T-helper 2 cell treated with Interferon-gamma antibody and Interleukin-4, amounts not matched to agents 5 μg/mL and 100 μg/mL, for 36 hours (primary cell): Measurements from ENCODE around the gene SEMA4G.

Experiments
- DNase-seq: peaks from one replicate; pipeline ENCODE4 v3.0.0; 2021; ENCODE audit warnings: low spot score
- H3K27ac Mint-ChIP-seq: one replicate; pipeline ENCODE4 v1.8.0; 2021; ENCODE audit warnings: mild to moderate bottlenecking, mixed read lengths
- H3K27me3 Mint-ChIP-seq: one replicate; pipeline ENCODE4 v1.8.0; 2021; ENCODE audit warnings: low read depth, mixed read lengths
- H3K36me3 Mint-ChIP-seq: one replicate; pipeline ENCODE4 v1.8.0; 2021; ENCODE audit warnings: low read depth, mixed read lengths
- H3K4me1 Mint-ChIP-seq: one replicate; pipeline ENCODE4 v1.8.0; 2021; ENCODE audit warnings: low read depth, mixed read lengths
- H3K4me3 Mint-ChIP-seq: one replicate; pipeline ENCODE4 v1.8.0; 2022; ENCODE audit warnings: mild to moderate bottlenecking, moderate library complexity, mixed read lengths
- H3K9me3 Mint-ChIP-seq: one replicate; pipeline ENCODE4 v1.8.0; 2021; ENCODE audit warnings: mixed read lengths

SEMA4G gene

DNA sequence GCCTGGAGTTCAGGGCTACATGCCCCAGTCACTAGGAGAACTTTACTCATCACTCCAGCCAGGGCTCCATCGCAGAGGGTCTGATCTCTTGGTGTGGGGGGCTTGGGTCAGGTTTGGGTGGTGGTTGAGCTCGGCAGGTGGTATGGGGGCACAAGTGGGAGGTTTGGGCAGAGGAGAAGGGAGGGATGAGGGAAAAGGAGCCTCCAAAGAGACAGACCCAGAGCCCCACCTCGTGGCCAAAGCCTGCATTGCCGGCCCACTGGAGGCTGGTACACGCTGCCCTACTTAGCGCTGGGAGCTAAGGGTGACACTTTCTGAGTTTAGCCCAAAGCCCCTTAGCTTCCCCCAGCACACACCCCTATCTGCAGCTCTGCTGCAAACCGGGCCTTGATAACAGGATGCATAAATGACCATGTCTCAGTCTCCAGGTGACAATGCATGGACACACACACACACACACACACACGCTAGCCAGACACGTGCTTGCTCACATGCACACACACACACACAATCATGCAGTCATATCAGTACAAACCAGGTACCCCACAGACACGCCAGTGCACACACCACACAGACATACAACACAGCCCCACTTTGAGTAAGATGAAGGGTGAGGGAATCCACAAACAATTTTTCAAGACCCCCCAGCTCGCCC, 45.1 kb downstream of the SEMA4G start:
- peaks cover 16% of the 10 kb centered on the region for H3K4me1 Mint-ChIP-seq
- DNase-seq, result peak; percentile 53
- H3K27ac Mint-ChIP-seq, result no peak overlapping the region
- no peak overlapping the region for H3K4me3 Mint-ChIP-seq
- H3K9me3 Mint-ChIP-seq, result no peaks in the 10 kb centered on the region
- H3K36me3 Mint-ChIP-seq, result no peaks in the 10 kb centered on the region
- peaks cover 22% of the 10 kb centered on the region for H3K27me3 Mint-ChIP-seq

GRCh38 chr10:101014966-101015581, 45.8 kb downstream of the SEMA4G start:
- Mint-ChIP-seq H3K36me3 (no peaks in the 10 kb centered on the region), H3K9me3 (no peaks in the 10 kb centered on the region), H3K27ac (no peak overlapping the region), H3K27me3 (peaks cover 26% of the 10 kb centered on the region), H3K4me1 (peaks cover 16% of the 10 kb centered on the region), H3K4me3 (no peak overlapping the region)
- DNase-seq, result peak; percentile 17

DNA sequence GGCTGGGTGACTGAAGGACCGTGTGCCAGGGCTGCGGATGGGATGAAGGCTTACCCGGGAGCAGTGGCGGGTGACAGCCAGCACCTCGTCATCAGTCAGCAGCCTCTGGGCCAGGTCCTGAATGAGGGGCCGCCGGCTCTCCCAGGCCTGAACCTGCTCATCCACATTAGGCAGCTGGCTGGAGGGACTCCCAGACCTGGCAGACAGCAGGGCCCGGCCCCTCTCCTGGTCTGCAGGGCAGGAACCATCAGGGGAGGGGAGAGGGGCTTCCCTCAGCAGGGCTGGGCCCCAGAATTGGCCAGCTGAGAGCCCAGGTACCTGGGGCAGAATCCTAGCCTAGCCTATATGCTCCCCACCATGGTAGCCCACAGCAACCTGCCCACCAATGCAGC, 46.3 kb downstream of the SEMA4G start:
- DNase-seq, result no peak
- no peaks in the 10 kb centered on the region for H3K9me3 Mint-ChIP-seq
- peaks cover 26% of the 10 kb centered on the region for H3K27me3 Mint-ChIP-seq
- no peak overlapping the region for H3K27ac Mint-ChIP-seq
- H3K36me3 Mint-ChIP-seq, result no peaks in the 10 kb centered on the region
- H3K4me1 Mint-ChIP-seq, result peaks cover 16% of the 10 kb centered on the region
- no peak overlapping the region for H3K4me3 Mint-ChIP-seq

GRCh38 chr10:101016814-101017213, 47.5 kb downstream of the SEMA4G start:
- no peak overlapping the region for H3K27ac Mint-ChIP-seq
- H3K36me3 Mint-ChIP-seq, result no peaks in the 10 kb centered on the region
- H3K9me3 Mint-ChIP-seq, result no peaks in the 10 kb centered on the region
- H3K4me1 Mint-ChIP-seq, result peaks cover 16% of the 10 kb centered on the region
- DNase-seq, result no peak
- no peak overlapping the region for H3K4me3 Mint-ChIP-seq
- H3K27me3 Mint-ChIP-seq, result peaks cover 30% of the 10 kb centered on the region

DNA sequence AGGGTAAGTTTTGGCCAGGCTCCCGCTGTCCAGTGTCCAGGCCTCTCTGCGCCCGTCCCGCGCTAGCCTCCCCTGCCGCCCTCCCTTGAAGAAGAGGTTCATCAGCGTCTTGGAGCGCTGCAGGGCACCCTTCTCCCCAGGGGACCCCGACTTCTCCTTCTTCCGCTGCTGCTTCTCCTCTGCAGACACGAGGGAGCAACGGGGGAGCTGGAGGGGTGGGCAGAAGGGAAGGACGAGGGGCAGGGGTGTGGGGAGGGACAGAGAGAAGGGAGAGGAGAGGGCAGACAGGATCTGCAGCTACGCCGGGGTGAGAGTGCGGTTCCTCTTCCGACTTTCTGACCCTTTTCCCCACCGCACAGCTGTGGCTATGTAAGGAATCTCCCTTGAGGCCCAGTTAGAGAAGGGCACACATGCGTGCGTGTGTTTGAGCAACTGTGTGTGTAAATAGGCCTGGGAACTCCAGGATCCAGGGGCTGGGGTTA, 48.9 kb downstream of the SEMA4G start:
- H3K9me3 Mint-ChIP-seq, result no peaks in the 10 kb centered on the region
- DNase-seq, result no peak
- H3K27ac Mint-ChIP-seq, result no peak overlapping the region
- H3K27me3 Mint-ChIP-seq, result peaks cover 30% of the 10 kb centered on the region
- H3K36me3 Mint-ChIP-seq, result no peaks in the 10 kb centered on the region
- peaks cover 11% of the 10 kb centered on the region for H3K4me1 Mint-ChIP-seq
- H3K4me3 Mint-ChIP-seq, result no peak overlapping the region

DNA sequence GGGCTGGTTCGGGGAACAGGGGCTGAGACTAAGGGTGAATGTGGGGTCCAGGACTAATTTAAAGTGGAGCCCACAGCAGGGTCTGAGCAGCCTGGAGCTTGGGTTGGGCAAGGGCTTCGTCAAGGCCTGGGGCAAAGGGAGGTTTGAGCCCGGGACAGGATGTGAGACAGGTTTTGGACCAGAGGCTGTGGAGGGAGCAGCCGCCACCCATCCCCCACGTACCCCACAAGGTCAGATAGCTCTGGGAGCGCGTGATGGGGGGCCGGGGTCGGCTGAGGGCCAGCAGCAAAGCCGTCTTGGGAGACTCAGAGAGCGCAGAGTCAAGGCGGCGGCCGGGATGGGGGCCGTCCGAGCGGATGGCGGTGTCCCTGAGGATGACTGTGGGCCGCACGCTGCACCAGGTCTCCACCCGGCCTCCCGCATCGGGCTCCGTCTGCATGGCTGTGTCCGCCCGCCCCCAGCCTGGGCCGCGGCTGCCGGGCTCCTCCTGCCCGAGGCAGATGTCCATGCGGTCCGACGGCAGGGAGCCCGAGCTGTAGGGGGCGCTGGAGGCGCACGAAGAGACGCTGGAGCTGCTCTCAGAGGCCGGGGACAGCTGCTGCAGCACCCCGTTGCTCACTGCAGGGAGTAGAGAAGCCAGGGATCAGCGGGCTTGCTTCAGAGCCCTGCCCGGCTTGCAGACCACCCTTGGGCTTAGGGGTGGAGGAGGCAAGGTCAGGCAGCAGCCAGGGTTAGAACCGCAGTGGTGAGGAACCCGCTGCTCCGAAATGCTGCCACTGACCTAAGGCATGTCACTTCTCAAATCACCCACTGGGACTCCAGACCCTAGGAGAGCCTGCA, 49.5 kb downstream of the SEMA4G start:
- peak; percentile 81 for DNase-seq
- Mint-ChIP-seq H3K36me3 (no peaks in the 10 kb centered on the region), H3K4me3 (no peak overlapping the region), H3K9me3 (no peaks in the 10 kb centered on the region), H3K4me1 (peaks cover 9% of the 10 kb centered on the region), H3K27me3 (peaks cover 30% of the 10 kb centered on the region), H3K27ac (no peak overlapping the region)
